HG03439 (cell line): ENCODE data around the gene SH3GL2.
"Not testable (repeated sequence)": the region's sequence is repeated elsewhere in the genome, so short reads cannot be mapped to it uniquely, and the experiment has no call there.

Experiments
- ATAC-seq: cut with Tn5 transposase; IDR thresholded peaks from one replicate; pipeline ENCODE4 v1.9.1; 2021; ENCODE audit warnings: mild to moderate bottlenecking, moderate library complexity; ENCODE audit not compliant: unreplicated experiment

The SH3GL2 gene

DNA sequence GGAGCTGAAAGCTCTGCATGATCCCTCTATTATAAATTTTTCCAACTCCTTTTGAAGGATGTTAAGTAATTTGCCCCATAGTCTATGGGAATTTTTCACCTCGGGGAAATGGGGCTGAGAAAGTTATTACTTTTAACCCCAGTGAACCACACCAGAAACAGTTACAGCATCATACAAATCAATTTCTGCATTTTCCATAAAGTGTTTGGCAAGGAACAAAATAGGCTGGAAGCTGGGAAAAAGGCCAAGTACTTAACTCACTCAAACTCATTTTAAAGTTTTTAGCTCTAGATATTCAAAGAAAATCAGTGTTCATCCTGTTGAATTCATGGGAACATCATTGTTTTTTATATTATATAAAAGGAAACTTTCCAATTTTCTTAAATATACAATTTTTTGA lies 160.9 kb downstream of the SH3GL2 start:
- ATAC-seq, result no peak

GRCh38 chr9:17742067-17742466 lies 163.2 kb downstream of the SH3GL2 start:
- no peak for ATAC-seq

DNA sequence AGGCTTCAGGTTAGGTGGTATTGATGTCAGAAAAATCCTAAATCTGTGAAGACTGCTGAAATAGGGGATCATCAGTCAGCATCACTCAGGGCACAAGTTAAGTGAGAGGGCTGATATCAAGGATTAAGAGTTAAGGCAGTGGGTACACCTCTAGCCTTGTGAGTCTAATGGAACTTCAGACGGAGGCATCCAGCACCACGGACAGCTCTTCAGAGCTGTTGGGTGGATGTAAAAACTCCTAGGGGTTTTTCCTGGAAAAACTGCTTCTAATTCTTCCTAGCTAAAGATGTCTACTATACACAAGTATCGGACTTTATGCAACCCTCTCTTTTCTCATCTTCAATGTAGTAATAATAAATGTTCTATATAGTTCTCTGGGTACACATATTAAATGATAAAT lies 165.9 kb downstream of the SH3GL2 start:
- ATAC-seq, result no peak

DNA sequence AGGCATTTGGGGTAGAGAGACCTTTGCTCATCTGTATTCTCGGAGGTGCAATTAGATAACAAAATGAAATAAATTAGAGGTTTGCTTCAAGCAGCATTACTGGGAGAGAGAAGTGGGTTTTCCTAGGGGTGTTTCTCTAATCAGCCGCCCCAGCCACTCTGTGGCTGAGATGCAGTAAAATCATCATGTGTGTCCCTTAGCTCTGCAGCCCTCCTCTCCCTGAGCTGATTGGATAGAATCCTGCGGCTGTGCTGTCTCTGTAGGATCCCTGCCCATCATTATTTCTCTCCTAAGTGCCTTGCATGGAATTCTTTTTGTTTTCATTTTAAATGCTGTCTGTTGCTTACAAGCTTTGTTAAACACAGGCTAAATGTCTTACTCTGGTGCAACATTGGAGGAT lies 171.4 kb downstream of the SH3GL2 start:
- no peak for ATAC-seq

DNA sequence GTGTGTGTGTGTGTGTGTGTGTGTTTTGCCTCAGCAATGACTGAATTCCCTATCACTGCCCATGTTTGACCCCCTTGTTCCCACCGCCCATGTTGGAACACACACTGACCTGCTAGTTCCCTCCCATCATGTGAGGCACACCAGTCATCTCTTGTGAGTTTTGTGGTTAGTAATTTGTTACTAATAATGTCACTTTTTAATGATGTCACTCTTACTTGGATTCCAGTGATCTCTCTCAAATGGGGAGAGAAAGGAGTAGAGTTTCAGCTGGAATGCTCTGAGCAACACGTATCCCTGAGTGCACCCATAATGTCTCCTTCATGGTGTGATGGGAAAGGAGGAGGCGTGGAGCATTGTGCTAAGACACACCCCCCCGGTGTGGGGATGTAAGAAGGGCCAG lies 172.6 kb downstream of the SH3GL2 start:
- no peak for ATAC-seq

GRCh38 chr9:17752021-17752420 lies 173.2 kb downstream of the SH3GL2 start:
- ATAC-seq, result no peak

- ATAC-seq, result no peak
Measured at GRCh38 chr9:17757816-17758215, 178.9 kb downstream of the SH3GL2 start.

DNA sequence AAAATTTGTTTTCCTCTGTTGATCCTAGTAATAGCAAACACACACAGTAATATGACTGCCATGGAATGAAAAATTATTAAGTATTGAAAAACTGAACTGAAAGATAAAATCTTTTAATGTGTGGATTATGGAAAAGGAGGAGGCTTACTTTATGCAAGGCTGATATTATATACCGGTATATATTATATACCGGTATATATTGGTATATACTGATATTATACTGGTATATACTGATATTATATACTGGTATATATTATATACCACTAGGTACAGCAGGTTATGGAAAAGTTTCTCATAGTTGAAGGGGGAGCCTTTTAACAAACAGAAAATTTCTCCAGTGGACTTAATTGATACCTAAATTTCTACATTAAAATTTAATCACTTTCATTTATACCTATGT lies 181.4 kb downstream of the SH3GL2 start:
- ATAC-seq, result no peak

DNA sequence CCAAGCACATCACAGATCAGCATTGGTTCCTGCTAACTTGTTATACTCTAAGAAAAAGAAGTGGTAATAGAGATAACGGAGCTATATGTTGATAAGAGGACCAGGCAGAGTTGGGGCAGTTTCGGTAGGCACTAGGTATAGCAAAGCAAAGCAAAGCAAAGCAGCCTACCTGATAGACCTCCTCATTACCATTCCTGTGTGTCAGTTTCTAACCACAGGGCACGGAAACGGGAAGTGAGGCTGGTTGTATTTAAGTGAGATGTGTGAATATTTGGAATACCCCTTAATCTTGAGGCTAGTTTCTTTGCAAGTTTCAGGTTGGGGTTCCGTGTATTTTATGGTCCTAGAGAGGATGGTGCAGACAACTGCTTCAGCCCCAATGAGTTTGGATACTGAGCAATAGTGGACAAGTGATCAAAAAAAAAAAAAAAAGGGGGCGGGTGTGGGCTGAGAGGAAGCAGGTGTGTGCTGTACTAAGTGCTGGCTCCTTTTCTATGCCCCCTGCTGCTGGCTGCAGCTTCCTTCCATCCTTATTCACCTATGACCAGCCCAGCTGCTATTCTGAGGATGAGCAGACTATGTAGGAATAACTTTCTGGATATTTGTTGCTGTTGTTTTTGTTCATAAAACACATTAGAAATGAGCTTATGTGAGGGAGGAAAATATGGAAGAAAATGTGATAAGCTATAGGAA lies 183.3 kb downstream of the SH3GL2 start:
- ATAC-seq, result no peak

DNA sequence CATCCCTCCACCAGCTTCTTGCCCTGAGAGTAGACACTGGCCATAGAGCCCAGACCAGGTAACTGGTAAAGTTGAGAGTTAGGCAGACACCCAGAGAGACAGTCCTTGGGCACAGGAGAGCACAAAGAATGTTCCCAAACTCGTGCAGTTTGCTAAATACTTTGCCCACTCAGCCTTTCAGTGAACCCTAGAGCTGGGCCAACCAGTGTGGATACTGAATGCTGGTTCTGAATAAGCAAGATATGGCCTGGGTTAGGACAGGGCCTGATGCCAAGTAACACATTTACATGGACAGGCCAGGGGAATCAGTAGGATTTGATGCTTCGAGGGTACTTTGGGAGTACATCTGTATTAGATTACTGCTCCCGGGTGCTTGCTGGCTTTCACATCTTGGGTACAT lies 185.4 kb downstream of the SH3GL2 start:
- ATAC-seq, result no peak

DNA sequence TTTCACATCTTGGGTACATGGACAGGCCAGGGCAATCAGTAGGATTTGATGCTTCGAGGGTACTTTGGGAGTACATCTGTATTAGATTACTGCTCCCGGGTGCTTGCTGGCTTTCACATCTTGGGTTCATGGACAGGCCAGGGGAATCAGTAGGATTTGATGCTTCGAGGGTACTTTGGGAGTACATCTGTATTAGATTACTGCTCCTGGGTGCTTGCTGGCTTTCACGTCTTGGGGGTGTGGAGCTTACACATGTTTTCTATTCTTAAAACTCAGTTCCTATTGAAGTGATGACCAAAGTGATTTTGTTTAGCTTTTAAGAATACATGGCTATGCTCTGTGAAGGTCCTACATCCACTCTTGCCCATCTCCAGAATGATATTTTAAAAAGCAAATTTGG lies 186.3 kb downstream of the SH3GL2 start:
- not testable (repeated sequence) for ATAC-seq

GRCh38 chr9:17772223-17772622 lies 193.4 kb downstream of the SH3GL2 start:
- ATAC-seq, result no peak

- ATAC-seq, result no peak
Measured at GRCh38 chr9:17775656-17776055, 196.8 kb downstream of the SH3GL2 start.

DNA sequence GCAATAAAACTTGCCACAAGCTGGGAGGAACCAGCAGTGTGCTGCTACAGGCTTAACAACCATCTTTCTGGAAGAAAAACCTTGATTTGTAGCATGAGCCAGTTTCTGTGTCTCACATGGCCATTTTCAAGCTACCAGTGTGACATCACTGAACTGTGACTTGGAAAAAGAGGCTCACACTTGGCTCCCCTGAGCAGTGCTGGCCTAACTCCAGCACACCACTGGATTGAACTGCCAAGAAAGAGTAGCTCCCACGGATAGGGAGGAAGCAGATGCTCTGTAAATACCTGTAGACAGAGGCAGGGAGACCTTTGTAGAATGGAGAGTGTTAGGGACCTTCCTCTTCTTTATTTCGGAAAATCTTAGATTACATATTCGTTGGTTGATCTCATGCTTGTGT lies 197.9 kb downstream of the SH3GL2 start:
- ATAC-seq, result no peak

- ATAC-seq, result no peak
Measured at GRCh38 chr9:17777465-17777864, 198.6 kb downstream of the SH3GL2 start.

DNA sequence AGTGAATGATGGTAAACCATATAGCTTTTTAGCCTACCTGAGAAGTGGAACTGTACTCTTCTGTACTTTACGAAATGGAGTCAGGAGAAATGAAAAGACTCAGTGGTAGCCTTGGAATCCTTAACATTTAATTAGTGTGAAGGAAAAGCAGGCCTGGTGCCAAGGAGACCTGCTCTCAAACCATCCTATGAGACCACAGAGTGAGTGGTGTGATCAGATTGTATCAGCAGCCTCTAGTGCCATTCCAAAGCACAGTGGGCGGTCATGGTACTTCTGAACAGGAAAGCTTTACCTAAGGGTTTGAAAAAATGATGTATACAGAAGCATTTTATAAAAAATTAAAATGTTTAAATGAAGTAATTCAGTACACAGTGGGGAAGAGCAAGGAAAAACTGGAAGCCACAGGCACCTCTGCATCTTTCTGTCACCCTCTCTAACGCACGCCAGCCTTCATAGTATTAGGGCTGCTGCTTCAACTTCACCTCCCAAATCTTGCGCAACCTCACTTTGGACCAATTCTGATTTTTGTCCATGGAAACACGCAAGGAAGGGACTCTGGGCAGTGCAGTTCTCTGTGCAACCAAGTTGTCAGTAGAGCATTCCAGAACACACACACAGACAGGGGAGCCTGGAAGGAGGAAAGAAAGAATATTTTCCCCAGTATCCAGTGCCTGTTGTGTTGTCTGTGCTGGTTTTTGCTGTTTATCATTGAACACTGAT lies 203.7 kb downstream of the SH3GL2 start:
- ATAC-seq, result no peak

DNA sequence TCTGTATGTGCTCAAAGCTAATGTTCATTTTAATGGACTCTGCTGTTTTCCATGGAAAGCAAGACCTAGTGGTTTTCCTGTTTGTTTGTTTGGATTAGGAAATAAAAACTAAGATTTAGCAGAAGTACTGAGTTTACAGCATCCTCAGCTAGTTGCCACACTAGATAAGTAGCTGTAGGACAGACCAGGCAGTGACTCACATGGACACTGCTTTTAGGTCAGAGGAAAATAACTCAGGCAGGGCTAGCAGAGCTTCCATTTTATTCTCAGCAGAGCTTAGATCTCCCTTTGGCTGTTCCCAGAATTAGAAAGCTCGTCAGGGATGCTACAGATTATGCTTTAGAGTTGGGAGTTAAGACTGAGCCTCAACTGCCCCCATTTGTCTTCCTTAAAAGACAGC lies 204.4 kb downstream of the SH3GL2 start:
- ATAC-seq, result no peak

GRCh38 chr9:17789316-17789715 lies 210.4 kb downstream of the SH3GL2 start:
- no peak for ATAC-seq

DNA sequence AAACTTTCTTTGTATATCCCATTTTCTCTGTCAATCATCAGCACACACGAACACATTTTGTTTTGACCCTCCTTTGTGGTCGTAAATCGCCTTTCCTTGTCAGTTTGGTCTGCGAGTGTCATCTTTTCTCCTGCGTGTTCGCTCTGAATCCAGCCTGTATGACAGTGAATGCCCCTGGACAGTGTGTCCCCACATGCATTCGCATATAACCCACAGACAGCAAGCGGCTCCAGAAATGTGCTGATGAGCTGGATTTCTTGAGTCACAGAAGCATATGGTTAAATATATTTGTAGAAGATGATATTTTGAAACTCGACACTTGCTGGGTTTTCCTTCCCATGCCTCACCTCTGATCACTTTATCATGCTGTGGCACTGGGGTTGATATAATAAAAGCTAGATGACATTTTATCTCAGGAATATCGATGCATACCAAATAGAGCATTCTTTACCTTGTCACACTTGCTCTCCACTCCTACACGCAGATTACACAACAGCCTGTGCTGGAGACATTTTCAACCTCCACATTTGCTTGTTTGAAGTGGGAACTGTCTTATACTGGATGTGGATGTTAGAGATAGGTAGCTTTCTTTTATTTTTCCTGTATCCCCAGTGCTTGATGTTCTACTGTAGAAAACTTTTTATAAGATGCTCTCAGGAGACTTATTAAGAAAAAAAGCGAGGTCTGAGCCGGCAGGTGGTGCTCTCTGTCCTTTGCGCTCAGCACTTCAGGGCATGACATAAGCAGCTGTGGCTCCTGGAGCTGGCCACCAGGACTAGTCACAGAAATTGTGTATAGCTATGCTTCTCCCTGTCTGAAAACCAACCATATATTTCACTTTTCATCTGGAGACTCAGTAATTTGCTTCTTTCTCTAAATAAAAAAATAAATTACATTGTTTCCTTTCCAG lies 215.1 kb downstream of the SH3GL2 start:
- no peak for ATAC-seq

DNA sequence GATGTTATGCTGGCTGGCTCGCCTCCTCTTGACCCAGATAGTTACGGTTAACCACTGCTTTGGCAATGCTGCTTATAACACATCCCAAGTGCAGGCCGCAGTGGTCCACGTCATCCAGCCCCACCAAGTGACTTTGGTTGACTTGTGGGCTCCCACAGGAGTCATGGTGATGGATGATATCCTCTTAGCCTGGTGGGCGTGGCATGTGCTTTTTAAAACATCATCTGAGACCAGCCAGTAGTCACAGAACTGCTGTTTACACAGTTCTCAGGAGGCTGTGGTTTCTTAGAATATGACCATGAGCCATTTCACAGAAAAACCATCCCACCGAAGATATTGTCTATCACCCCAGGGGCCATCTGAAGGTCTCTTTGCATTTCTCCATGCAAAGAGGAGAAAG lies 216.9 kb downstream of the SH3GL2 start:
- no peak for ATAC-seq

- ATAC-seq, result no peak
Measured at GRCh38 chr9:17799369-17799768, 220.5 kb downstream of the SH3GL2 start.

DNA sequence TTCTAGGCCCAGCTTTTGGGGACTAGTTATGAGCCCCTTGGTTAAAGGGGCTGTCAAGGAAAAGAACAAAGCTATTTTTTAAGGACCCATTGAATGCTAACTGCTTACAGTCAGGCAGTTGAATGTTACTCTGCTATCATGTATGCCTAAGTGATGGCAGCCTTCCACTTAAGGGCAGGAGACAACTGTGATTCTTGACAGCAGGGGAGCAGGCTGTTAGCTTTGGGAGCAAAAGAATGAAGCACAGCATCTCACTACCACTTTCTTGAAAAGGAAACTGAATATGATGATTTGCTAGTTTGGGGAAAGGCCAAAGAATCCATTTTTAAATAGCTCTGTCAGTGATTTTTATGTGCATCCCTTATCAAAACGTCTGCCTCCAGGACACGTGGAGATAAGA lies 221.6 kb downstream of the SH3GL2 start:
- ATAC-seq, result no peak
